Right lobe of liver (tissue), 6 donors: Measurements from ENCODE around the gene USP28. TPM values are rescaled to one million over a fixed set of nuclear protein-coding genes. Genes with fewer than 3 reads are reported as not detected.

ENCODE experiments used
- ATAC-seq, 4 donors: fragments of 200-7000 bp; cut with Tn5 transposase; one replicate each; pipeline ENCODE4 v1.9.1; 2020; ENCODE audit warnings: mild to moderate bottlenecking in 4 of 4, moderate library complexity in 4 of 4
- DNase-seq, 3 donors: peaks; one replicate each; pipeline ENCODE4 v3.0.0-alpha.2; 2020
- H3K27ac ChIP-seq, 3 donors: fragments of 200-600 bp; one replicate each; pipeline ENCODE4 v1.8.0; 2022
- H3K27me3 ChIP-seq, 2 donors: fragments of 200-600 bp; one replicate each; pipeline ENCODE4 v1.8.0; 2022
- H3K36me3 ChIP-seq, 4 donors: fragments of 200-600 bp; sonication (generic) in 1 of 4; one replicate each; pipeline versions ENCODE4 v1.5.1 to v1.8.0; 2017 to 2022; ENCODE audit warnings: control low read depth in 1 of 4
- H3K4me1 ChIP-seq, 4 donors: fragments of 200-600 bp; sonication (generic) in 1 of 4; one replicate each; pipeline versions ENCODE4 v1.5.1 to v1.8.0; 2017 to 2022; ENCODE audit warnings: control low read depth in 1 of 4
- H3K4me3 ChIP-seq, 3 donors: fragments of 200-600 bp; one replicate each; pipeline ENCODE4 v1.8.0; 2022
- H3K9me3 ChIP-seq, 4 donors: fragments of 200-600 bp; sonication (generic) in 1 of 4; one replicate each; pipeline versions ENCODE4 v1.5.1 to v1.8.0; 2017 to 2022; ENCODE audit warnings: control low read depth in 1 of 4
- POLR2A ChIP-seq: fragments of 450-650 bp; IDR thresholded peaks from one replicate; pipeline ENCODE4 v1.6.1; 2017; ENCODE audit warnings: antibody characterized with exemption, mild to moderate bottlenecking
- WGBS: methylation state at CpG from one replicate; pipeline ENCODE4 v1.1.6; 2018; ENCODE audit warnings: low coverage, low lambda C conversion rate; ENCODE audit not compliant: insufficient coverage; ENCODE audit errors: missing lambda C conversion rate; 5-methylcytosine and 5-hydroxymethylcytosine counted together
- intact Hi-C, 2 donors: fragments of 100-400 bp; cut with DNase I; formaldehyde crosslinking; loops; one replicate each; pipeline versions ENCODE4 v1.11.2 to v1.14.1; 2022
- small RNA-seq, 2 experiments: library from RNA; depleted of rRNA; stranded (forward); fragments of <200 nt; gene quantifications; one replicate each; pipeline ENCODE3, GENCODE V24; 2016
- total RNA-seq, 6 experiments: library from RNA; depleted of rRNA in 2 of 6; stranded (reverse); fragments of >200 nt in 2 of 6; fragmentation: NEBNext Ultra II Directional in 3 of 6; extraction: Animal tissue kit (Norgen Biotek cat#: 25700) in 3 of 6; gene quantifications; one replicate each; pipeline versions ENCODE4 v1.1.0 to v1.2.4, GENCODE V29; 2016 to 2023
- TF ChIP-seq, protein P1 (sequence below), 4 donors: fragments of 200-600 bp in 3 of 4; fragments of 450-650 bp in 1 of 4; IDR thresholded peaks; one replicate each; pipeline versions ENCODE4 v1.5.1 to v1.8.0; 2016 to 2022; ENCODE audit warnings: antibody characterized with exemption in 4 of 4, mild to moderate bottlenecking in 2 of 4
- donor health status: DM: no; HTN: yes; CAD: no.
- donor health status: DM: no; HTN: no; CAD: no.
- donor health status: DM: no; HTN: no; CAD: no.
- donor health status: DM: no; HTN: yes; CAD: no.
- donor health status: DM: no; HTN: yes; CAD: no.

Gene USP28
- total RNA-seq, 6 experiments from 2014 or later = 12.1 to 15.3 (median 14.4) TPM

DNA sequence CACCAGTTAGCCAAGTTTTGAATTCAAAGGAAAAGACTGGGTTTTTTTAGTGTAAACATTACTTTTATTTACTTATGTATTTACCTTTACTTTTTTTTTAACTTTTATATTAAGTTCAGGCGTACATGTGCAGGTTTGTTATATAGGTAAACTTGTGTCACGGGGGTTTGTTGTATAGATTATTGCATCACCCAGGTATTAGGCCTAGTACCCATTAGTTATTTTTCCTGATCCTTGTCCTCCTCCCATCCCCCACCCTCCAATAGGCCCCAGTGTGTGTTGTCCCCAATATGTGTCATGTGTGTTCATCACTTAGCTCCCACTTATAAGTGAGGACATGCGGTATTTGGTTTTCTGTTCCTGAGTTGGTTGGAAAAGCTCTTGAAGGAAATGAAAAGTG lies 122.4 kb downstream of the USP28 start:
- 93% methylated on average over 3 of the region's 3 CpGs for WGBS
- no peaks in the 10 kb centered on the region for H3K9me3 ChIP-seq
- intact Hi-C loops = no loop called here
- no peak overlapping the region for H3K27ac ChIP-seq
- no peak overlapping the region for H3K4me3 ChIP-seq
- DNase-seq = no peak
- ATAC-seq = no peak
- H3K4me1 ChIP-seq = no peaks in the 10 kb centered on the region
- peaks cover 0 to 30% (median 8%) of the 10 kb centered on the region in 4 donors for H3K36me3 ChIP-seq
- H3K27me3 ChIP-seq = no peaks in the 10 kb centered on the region
- TF ChIP-seq POLR2A = no peak
- TF ChIP-seq, protein P1, sequence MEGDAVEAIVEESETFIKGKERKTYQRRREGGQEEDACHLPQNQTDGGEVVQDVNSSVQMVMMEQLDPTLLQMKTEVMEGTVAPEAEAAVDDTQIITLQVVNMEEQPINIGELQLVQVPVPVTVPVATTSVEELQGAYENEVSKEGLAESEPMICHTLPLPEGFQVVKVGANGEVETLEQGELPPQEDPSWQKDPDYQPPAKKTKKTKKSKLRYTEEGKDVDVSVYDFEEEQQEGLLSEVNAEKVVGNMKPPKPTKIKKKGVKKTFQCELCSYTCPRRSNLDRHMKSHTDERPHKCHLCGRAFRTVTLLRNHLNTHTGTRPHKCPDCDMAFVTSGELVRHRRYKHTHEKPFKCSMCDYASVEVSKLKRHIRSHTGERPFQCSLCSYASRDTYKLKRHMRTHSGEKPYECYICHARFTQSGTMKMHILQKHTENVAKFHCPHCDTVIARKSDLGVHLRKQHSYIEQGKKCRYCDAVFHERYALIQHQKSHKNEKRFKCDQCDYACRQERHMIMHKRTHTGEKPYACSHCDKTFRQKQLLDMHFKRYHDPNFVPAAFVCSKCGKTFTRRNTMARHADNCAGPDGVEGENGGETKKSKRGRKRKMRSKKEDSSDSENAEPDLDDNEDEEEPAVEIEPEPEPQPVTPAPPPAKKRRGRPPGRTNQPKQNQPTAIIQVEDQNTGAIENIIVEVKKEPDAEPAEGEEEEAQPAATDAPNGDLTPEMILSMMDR (IDR thresholded peaks at IDR 0.05) = no peak

Small RNAs within 50 kb of the gene (small RNA-seq; reads per million reads assigned to genes)
- gene LRRC37A13P (0 reads per million in 2 experiments), gene RNU6-1107P (0 reads per million in 2 experiments), gene RPS29P19 (0 reads per million in 2 experiments)

Other genes starting within 250 kb of the USP28 start
- gene TMPRSS5, start 169.3 kb downstream of the USP28 start, total RNA-seq = under 1 TPM in 4 of 6 experiments, not detected in 2; 0.12 to 0.75 (median 0.43) TPM
- 10 to 100 TPM in 1 of 6 experiments, 1 to 10 TPM in 5; 7.3 to 10.8 (median 8.5) TPM for gene ZW10, start 101.9 kb downstream of the USP28 start, total RNA-seq
- not detected for gene CLDN25, start 95.8 kb downstream of the USP28 start, total RNA-seq
- gene HTR3B, start 29.2 kb upstream of the USP28 start, total RNA-seq = not detected
- gene HTR3A, start 99.5 kb upstream of the USP28 start, total RNA-seq = under 1 TPM in 2 of 6 experiments, not detected in 4; 0.18 to 0.25 TPM
- 100 to 1,000 TPM in 2 of 6 experiments, 10 to 100 TPM in 4; 13.1 to 205 (median 52.2) TPM for gene ZBTB16, start 184.1 kb upstream of the USP28 start, total RNA-seq